ENCODE measurements around the gene TCF7L2. TPM values are rescaled to one million over a fixed set of nuclear protein-coding genes. Genes with fewer than 3 reads are reported as not detected.

TCF7L2 gene
- total and polyA plus RNA-seq, 12 donors: 8.7 to 24.7 (median 14.8) TPM

- Histone ChIP-seq H3K4me3 (no peak overlapping the region), H3K36me3 (replicated peaks in 1 of 2) (no peaks in the 10 kb centered on the region), H3K4me1 (replicated peaks in 1 of 2) (peaks cover 0 to 12% of the 10 kb centered on the region in 2 donors), H3K27ac (no peak overlapping the region), H3K9me3 (replicated peaks in 1 of 3) (no peaks in the 10 kb centered on the region), H3K27me3 (no peaks in the 10 kb centered on the region)
- no peak for DNase-seq
- TF ChIP-seq CTCF (IDR thresholded peaks at IDR 0.05): no peak
- no peak for TF ChIP-seq POLR2A (IDR thresholded peaks at IDR 0.05)
- 93 to 96% (median 94%) methylated on average over 6 of the region's 6 CpGs for WGBS, 4 donors
- intact Hi-C loops (cut with DNase I): loop anchor here in 1 of 2 donors (10.0 kb wide), 1 partner anchor 50 kb away; no protein-coding TSS in a partner anchor
Measured at GRCh38 chr10:112964482-112964881, 14.4 kb downstream of the TCF7L2 start.

- no peak for DNase-seq
- Histone ChIP-seq H3K27ac (no peak overlapping the region), H3K36me3 (replicated peaks in 1 of 2) (no peaks in the 10 kb centered on the region), H3K27me3 (no peaks in the 10 kb centered on the region), H3K9me3 (replicated peaks in 1 of 3) (no peaks in the 10 kb centered on the region), H3K4me3 (no peak overlapping the region), H3K4me1 (replicated peaks in 1 of 2) (peaks cover 0 to 12% of the 10 kb centered on the region in 2 donors)
- intact Hi-C loops (cut with DNase I): loop anchor here in 1 of 2 donors (10.0 kb wide), 1 partner anchor 48 kb away; no protein-coding TSS in a partner anchor
- TF ChIP-seq CTCF (IDR thresholded peaks at IDR 0.05) (no peak), POLR2A (IDR thresholded peaks at IDR 0.05) (no peak)
- WGBS, 4 donors: 92 to 96% (median 93%) methylated on average over 8 to 9 of the region's 9 CpGs
Measured at GRCh38 chr10:112966194-112966855, 16.3 kb downstream of the TCF7L2 start.

GRCh38 chr10:112967200-112967599 lies 17.2 kb downstream of the TCF7L2 start:
- H3K4me3 ChIP-seq: no peak overlapping the region
- H3K27ac ChIP-seq: no peak overlapping the region
- peaks cover 0 to 12% of the 10 kb centered on the region in 2 donors for H3K4me1 ChIP-seq (replicated peaks in 1 of 2)
- no peaks in the 10 kb centered on the region for H3K27me3 ChIP-seq
- DNase-seq: no peak
- 77 to 84% (median 80%) methylated on average over 5 of the region's 5 CpGs for WGBS, 4 donors
- no peaks in the 10 kb centered on the region for H3K36me3 ChIP-seq (replicated peaks in 1 of 2)
- no peaks in the 10 kb centered on the region for H3K9me3 ChIP-seq (replicated peaks in 1 of 3)
- TF ChIP-seq CTCF (IDR thresholded peaks at IDR 0.05) (no peak), POLR2A (IDR thresholded peaks at IDR 0.05) (no peak)
- intact Hi-C loops (cut with DNase I): loop anchor here in 1 of 2 donors (10.0 kb wide), 1 partner anchor 48 kb away; no protein-coding TSS in a partner anchor

GRCh38 chr10:112969131-112969530 lies 19.1 kb downstream of the TCF7L2 start:
- H3K36me3 ChIP-seq (replicated peaks in 1 of 2): no peaks in the 10 kb centered on the region
- intact Hi-C loops (cut with DNase I): loop anchor here in 1 of 2 donors (10.0 kb wide), 1 partner anchor 46 kb away; no protein-coding TSS in a partner anchor
- WGBS, 4 donors: 81 to 100% (median 94%) methylated on average over 2 of the region's 2 CpGs
- peaks cover 0 to 4% of the 10 kb centered on the region in 2 donors for H3K4me1 ChIP-seq (replicated peaks in 1 of 2)
- H3K4me3 ChIP-seq: no peak overlapping the region
- no peak for DNase-seq
- no peak for TF ChIP-seq CTCF (IDR thresholded peaks at IDR 0.05)
- TF ChIP-seq POLR2A (IDR thresholded peaks at IDR 0.05): no peak
- no peak overlapping the region for H3K27ac ChIP-seq
- no peaks in the 10 kb centered on the region for H3K27me3 ChIP-seq
- no peaks in the 10 kb centered on the region for H3K9me3 ChIP-seq (replicated peaks in 1 of 3)

Data from adrenal gland (tissue), 12 donors.